ENCODE data around the gene HYAL1.
A peak's percentile ranks its signal among the peaks of the same experiment; 100 is the strongest.

- TF ChIP-seq POLR2A (IDR thresholded peaks at IDR 0.05) = peak in 1 of 4 donors; percentile 5
- TF ChIP-seq CTCF (IDR thresholded peaks at IDR 0.05) = no peak
Observed at GRCh38 chr3:50299929-50300680, 3.3 kb downstream of the HYAL1 start.

Data from esophagus squamous epithelium (tissue), 4 donors.